ENCODE measurements around the gene GNAL.

- no peak for TF ChIP-seq CTCF (IDR thresholded peaks at IDR 0.05)
- no peak for TF ChIP-seq POLR2A (IDR thresholded peaks at IDR 0.05)
These were observed 198.5 kb downstream of the GNAL start for GRCh38 chr18:11887328-11888128.

Data from body of pancreas (tissue), 4 donors.